HG03521 (cell line): ENCODE data around the gene TPST2.
A peak's percentile ranks its signal among the peaks of the same experiment; 100 is the strongest.
"Not testable (repeated sequence)": the region's sequence is repeated elsewhere in the genome, so short reads cannot be mapped to it uniquely, and the experiment has no call there.

Experiments used
- ATAC-seq: cut with Tn5 transposase; IDR thresholded peaks from one replicate; pipeline ENCODE4 v1.9.1; 2021; ENCODE audit warnings: mild to moderate bottlenecking, moderate library complexity; ENCODE audit not compliant: unreplicated experiment

Gene TPST2

GRCh38 chr22:26589845-26590736 is at the start of gene TPST2:
Gene TPST2, minus strand, starts transcription at chr22:26590132. Its CDS starts 48,502 bp downstream, at chr22:26541630.
- peak; percentile 59 for ATAC-seq

GRCh38 chr22:26636296-26636695 is 46.4 kb upstream of the TPST2 start:
- ATAC-seq = no peak

- ATAC-seq = no peak
Observed at GRCh38 chr22:26635117-26635516, 45.2 kb upstream of the TPST2 start.

- ATAC-seq = no peak
Observed at GRCh38 chr22:26634189-26634588, 44.3 kb upstream of the TPST2 start.

- no peak for ATAC-seq
Observed at GRCh38 chr22:26632422-26633155, 42.7 kb upstream of the TPST2 start.

GRCh38 chr22:26631282-26631681 is 41.4 kb upstream of the TPST2 start:
- no peak for ATAC-seq

- no peak for ATAC-seq
Observed at GRCh38 chr22:26629988-26630761, 40.2 kb upstream of the TPST2 start.

GRCh38 chr22:26624803-26625202 is 34.9 kb upstream of the TPST2 start:
- no peak for ATAC-seq

- no peak for ATAC-seq
Observed at GRCh38 chr22:26623984-26624383, 34.1 kb upstream of the TPST2 start.

- no peak for ATAC-seq
Observed at GRCh38 chr22:26621663-26622062, 31.7 kb upstream of the TPST2 start, which contains the start of gene CRYBA4. Gene CRYBA4, plus strand, starts transcription at chr22:26621963. Its CDS starts 634 bp downstream, at chr22:26622597.

- ATAC-seq = no peak
Observed at GRCh38 chr22:26620197-26620596, 30.3 kb upstream of the TPST2 start.

GRCh38 chr22:26619510-26619909 is 29.6 kb upstream of the TPST2 start:
- ATAC-seq = no peak

GRCh38 chr22:26618455-26618854 is 28.5 kb upstream of the TPST2 start:
- ATAC-seq = no peak

GRCh38 chr22:26617271-26618199 is 27.6 kb upstream of the TPST2 start, which contains the start of gene CRYBB1:
Gene CRYBB1, minus strand, starts transcription at chr22:26618027. Its CDS starts 1,708 bp downstream, at chr22:26616319.
- ATAC-seq = no peak

GRCh38 chr22:26616650-26617049 is 26.7 kb upstream of the TPST2 start:
- ATAC-seq = no peak

- no peak for ATAC-seq
Observed at GRCh38 chr22:26615830-26616435, 26.0 kb upstream of the TPST2 start.

- no peak for ATAC-seq
Observed at GRCh38 chr22:26615149-26615548, 25.2 kb upstream of the TPST2 start.

- no peak for ATAC-seq
Observed at GRCh38 chr22:26614322-26614721, 24.4 kb upstream of the TPST2 start.

GRCh38 chr22:26613753-26614152 is 23.8 kb upstream of the TPST2 start:
- ATAC-seq = not testable (repeated sequence)
